Esophagus (tissue), 2 donors: ENCODE data around the gene ABCF3. TPM values are rescaled to one million over a fixed set of nuclear protein-coding genes. Genes with fewer than 3 reads are reported as not detected.

Source experiments
- H3K27ac ChIP-seq, 2 donors: one replicate each; pipeline ENCODE4 v1.5.1; 2013; ENCODE audit warnings: low read depth in 2 of 2, mild to moderate bottlenecking in 2 of 2, inconsistent platforms in 1 of 2, low read length in 1 of 2, moderate library complexity in 1 of 2
- H3K27me3 ChIP-seq, 2 donors: one replicate each; pipeline ENCODE4 v1.6.1; 2013; ENCODE audit warnings: low read length in 2 of 2, control low read depth in 1 of 2, mild to moderate bottlenecking in 1 of 2; ENCODE audit not compliant: insufficient read depth in 2 of 2, control insufficient read depth in 1 of 2
- H3K36me3 ChIP-seq, 2 donors: one replicate each; pipeline ENCODE4 v1.6.1; 2013; ENCODE audit warnings: low read length in 1 of 2; ENCODE audit not compliant: control insufficient read depth in 2 of 2, insufficient read depth in 2 of 2
- H3K4me1 ChIP-seq, 2 donors: one replicate each; pipeline ENCODE4 v1.6.1; 2013; ENCODE audit warnings: low read length in 1 of 2; ENCODE audit not compliant: control insufficient read depth in 2 of 2, insufficient read depth in 2 of 2
- H3K4me3 ChIP-seq, 2 donors: one replicate each; pipeline ENCODE4 v1.5.1; 2013; ENCODE audit warnings: low read length in 2 of 2, mild to moderate bottlenecking in 2 of 2, low read depth in 1 of 2, moderate library complexity in 1 of 2
- H3K9me3 ChIP-seq, 2 donors: one replicate each; pipeline ENCODE4 v1.6.1; 2013; ENCODE audit warnings: mild to moderate bottlenecking in 2 of 2, low read depth in 1 of 2, low read length in 1 of 2, moderate library complexity in 1 of 2; ENCODE audit not compliant: control insufficient read depth in 2 of 2, insufficient read depth in 1 of 2
- WGBS, 2 donors: extraction: QIAGEN DNeasy Blood & Tissue Kit; methylation state at CpG; one replicate each; pipeline ENCODE4 v1.1.7; 2013; 5-methylcytosine and 5-hydroxymethylcytosine counted together
- polyA plus RNA-seq, 2 donors: library from polyadenylated mRNA; stranded (reverse); fragments of 200-250 nt; gene quantifications; one replicate each; pipeline ENCODE4 v1.2.3, GENCODE V29; 2013
- donor health status: healthy with polysubstance abuse.
- donor health status: Bipolar disorder and iron deficiency.

Gene ABCF3
- polyA plus RNA-seq, 2 donors = 42.3 to 42.4 TPM

- no peak overlapping the region for H3K4me3 ChIP-seq
- WGBS, 2 donors = 28 to 32% methylated on average over 17 of the region's 17 CpGs
- H3K27ac ChIP-seq = no peak overlapping the region
- no peaks in the 10 kb centered on the region for H3K27me3 ChIP-seq
- no peaks in the 10 kb centered on the region for H3K9me3 ChIP-seq
- peaks cover 9 to 29% of the 10 kb centered on the region in 2 donors for H3K36me3 ChIP-seq
- peaks cover 4 to 10% of the 10 kb centered on the region in 2 donors for H3K4me1 ChIP-seq
These were observed 55.1 kb downstream of the ABCF3 start for GRCh38 chr3:184241141-184241446.

GRCh38 chr3:184241447-184242296 is 55.7 kb downstream of the ABCF3 start:
- WGBS, 2 donors = 20 to 27% methylated on average over 45 to 46 of the region's 46 CpGs
- Histone ChIP-seq H3K4me1 (peaks cover 4 to 10% of the 10 kb centered on the region in 2 donors), H3K27ac (peak overlapping the region; percentile 12 to 21), H3K36me3 (peaks cover 9 to 29% of the 10 kb centered on the region in 2 donors), H3K27me3 (no peaks in the 10 kb centered on the region), H3K9me3 (no peaks in the 10 kb centered on the region), H3K4me3 (peak overlapping the region in 1 of 2 donors; percentile 21)

GRCh38 chr3:184242297-184242685 is 56.3 kb downstream of the ABCF3 start:
- WGBS, 2 donors = 76 to 82% methylated on average over 5 of the region's 5 CpGs
- Histone ChIP-seq H3K27ac (no peak overlapping the region), H3K27me3 (no peaks in the 10 kb centered on the region), H3K4me3 (no peak overlapping the region), H3K9me3 (no peaks in the 10 kb centered on the region), H3K36me3 (peaks cover 9 to 29% of the 10 kb centered on the region in 2 donors), H3K4me1 (peaks cover 4 to 10% of the 10 kb centered on the region in 2 donors)

Other genes starting within 250 kb of the ABCF3 start
- gene ABCC5, start 168.3 kb upstream of the ABCF3 start, polyA plus RNA-seq = 10 to 100 TPM; 19.2 to 56.0 TPM
- not detected for gene HTR3D, start 154.5 kb upstream of the ABCF3 start, polyA plus RNA-seq
- gene HTR3C, start 133.2 kb upstream of the ABCF3 start, polyA plus RNA-seq = not detected
- gene HTR3E, start 89.1 kb upstream of the ABCF3 start, polyA plus RNA-seq = not detected
- 10 to 100 TPM; 31.0 to 37.7 TPM for gene EIF2B5, start 50.8 kb upstream of the ABCF3 start, polyA plus RNA-seq
- gene DVL3, start 30.8 kb upstream of the ABCF3 start, polyA plus RNA-seq = 10 to 100 TPM; 27.2 to 31.6 TPM
- 100 to 1,000 TPM in 1 of 2 donors, 10 to 100 TPM in 1; 94.2 to 210 TPM for gene AP2M1, start 11.3 kb upstream of the ABCF3 start, polyA plus RNA-seq
- under 1 TPM; 0.02 to 0.04 TPM for gene VWA5B2, start 43.4 kb downstream of the ABCF3 start, polyA plus RNA-seq
- 10 to 100 TPM; 16.4 to 31.0 TPM for gene ALG3, start 62.8 kb downstream of the ABCF3 start, polyA plus RNA-seq
- gene EEF1AKMT4, start 63.5 kb downstream of the ABCF3 start, polyA plus RNA-seq = 1 to 10 TPM; 3.5 to 8.6 TPM
- under 1 TPM; 0.06 to 0.12 TPM for gene CAMK2N2, start 75.4 kb downstream of the ABCF3 start, polyA plus RNA-seq
- not detected for gene ECE2, start 89.8 kb downstream of the ABCF3 start, polyA plus RNA-seq
- 100 to 1,000 TPM in 1 of 2 donors, 10 to 100 TPM in 1; 50.1 to 156 TPM for gene PSMD2, start 113.0 kb downstream of the ABCF3 start, polyA plus RNA-seq
- 100 to 1,000 TPM; 222 to 257 TPM for gene EIF4G1, start 128.4 kb downstream of the ABCF3 start, polyA plus RNA-seq
- 1 to 10 TPM; 7.7 to 9.5 TPM for gene FAM131A, start 151.4 kb downstream of the ABCF3 start, polyA plus RNA-seq
- 1 to 10 TPM; 3.1 to 5.4 TPM for gene CLCN2, start 175.4 kb downstream of the ABCF3 start, polyA plus RNA-seq
- gene POLR2H, start 175.5 kb downstream of the ABCF3 start, polyA plus RNA-seq = 100 to 1,000 TPM in 1 of 2 donors, 10 to 100 TPM in 1; 79.6 to 103 TPM
- gene THPO, start 192.0 kb downstream of the ABCF3 start, polyA plus RNA-seq = under 1 TPM; 0.06 to 0.12 TPM
- 1 to 10 TPM; 2.2 to 3.0 TPM for gene CHRD, start 193.9 kb downstream of the ABCF3 start, polyA plus RNA-seq